H1 (cell line): ENCODE data around the gene SLC24A3. TPM values are rescaled to one million over a fixed set of nuclear protein-coding genes. Genes with fewer than 3 reads are reported as not detected.

Source experiments
- CTCF ChIA-PET: fragments of 300-600 bp; sonication (Branson Sonifier 250); formaldehyde crosslinking; loops from one replicate; lab custom pipeline; 2021; ENCODE audit not compliant: partially characterized antibody; lab: Charles Lee
- POLR2A ChIA-PET: fragments of 300-600 bp; sonication (Branson Sonifier 250); formaldehyde crosslinking; loops from one replicate; lab custom pipeline; 2021; ENCODE audit warnings: inconsistent platforms; ENCODE audit not compliant: partially characterized antibody; lab: Charles Lee
- DNase-seq, 2 experiments: peaks; one replicate each; pipeline versions ENCODE4 v3.0.0 to v3.0.0-alpha.2; 2010 to 2022; ENCODE audit warnings: low spot score in 2 of 2, low read depth in 1 of 2, mixed read lengths in 1 of 2
- FAIRE-seq: peaks from 2 replicates; lab custom pipeline; 2011; peaks lifted over from hg19 to GRCh38; lab: Jason Lieb, UNC
- H2AFZ ChIP-seq: 2 replicates; pipeline ENCODE4 v1.8.1; 2012; ENCODE audit warnings: low read length, inconsistent platforms
- H2AK5ac ChIP-seq: 2 replicates; pipeline ENCODE4 v1.6.1; 2013; ENCODE audit warnings: low read depth, low read length
- H2BK120ac ChIP-seq: replicated peaks from 2 replicates; pipeline ENCODE3; 2013; ENCODE audit warnings: low read depth, low read length, inconsistent platforms
- H2BK12ac ChIP-seq: 2 replicates; pipeline ENCODE4 v1.6.1; 2013; ENCODE audit warnings: low read depth, low read length
- H2BK15ac ChIP-seq: 2 replicates; pipeline ENCODE4 v1.6.1; 2013; ENCODE audit warnings: low read length
- H2BK20ac ChIP-seq: 2 replicates; pipeline ENCODE4 v1.6.1; 2013; ENCODE audit warnings: low read length
- H2BK5ac ChIP-seq: 2 replicates; pipeline ENCODE4 v1.6.1; 2013; ENCODE audit warnings: low read depth, low read length
- H3K14ac ChIP-seq: 2 replicates; pipeline ENCODE4 v1.6.1; 2013; ENCODE audit warnings: inconsistent platforms; ENCODE audit not compliant: insufficient read length
- H3K18ac ChIP-seq: 2 replicates; pipeline ENCODE4 v1.6.1; 2013; ENCODE audit warnings: low read length; ENCODE audit errors: extremely low read depth
- H3K23ac ChIP-seq: 2 replicates; pipeline ENCODE4 v1.6.1; 2013; ENCODE audit warnings: inconsistent platforms; ENCODE audit not compliant: insufficient read length
- H3K23me2 ChIP-seq: 2 replicates; pipeline ENCODE4 v1.6.1; 2013; ENCODE audit warnings: low read depth, low read length
- H3K27ac ChIP-seq: 2 replicates; pipeline ENCODE4 v1.6.1; 2011; ENCODE audit warnings: low read depth, low read length, inconsistent platforms
- H3K27me3 ChIP-seq, 4 experiments: replicated peaks in 1 of 4; 1 replicate in 1 of 4; 2 replicates in 3 of 4; pipeline versions ENCODE4 v1.6.1 to v1.8.1; 2011 to 2013; ENCODE audit warnings: low read length in 3 of 4, mild to moderate bottlenecking in 3 of 4, inconsistent platforms in 2 of 4, mixed read lengths in 2 of 4, moderate library complexity in 1 of 4; ENCODE audit not compliant: control insufficient read depth in 3 of 4, insufficient read depth in 3 of 4; ENCODE audit errors: extremely low read depth in 1 of 4
- H3K36me3 ChIP-seq, 4 experiments: 2 replicates each; pipeline versions ENCODE4 v1.6.1 to v1.8.1; 2011 to 2013; ENCODE audit warnings: mild to moderate bottlenecking in 4 of 4, low read length in 3 of 4, moderate library complexity in 2 of 4, control low read depth in 1 of 4, inconsistent platforms in 1 of 4; ENCODE audit not compliant: insufficient read depth in 4 of 4, control insufficient read depth in 2 of 4
- H3K4ac ChIP-seq: replicated peaks from 2 replicates; pipeline ENCODE3; 2013; ENCODE audit warnings: low read length, low read depth, mixed read lengths, inconsistent platforms; ENCODE audit not compliant: insufficient read length
- H3K4me1 ChIP-seq, 4 experiments: replicated peaks in 1 of 4; 1 replicate in 1 of 4; 2 replicates in 3 of 4; pipeline versions ENCODE4 v1.6.1 to v1.8.1; 2011 to 2013; ENCODE audit warnings: low read length in 3 of 4, inconsistent platforms in 2 of 4, mixed read lengths in 1 of 4; ENCODE audit not compliant: insufficient read depth in 4 of 4, control insufficient read depth in 3 of 4
- H3K4me2 ChIP-seq, 2 experiments: 2 replicates each; pipeline versions ENCODE4 v1.6.1 to v1.8.1; 2011 to 2013; ENCODE audit warnings: low read depth in 2 of 2, low read length in 2 of 2, control low read depth in 1 of 2, inconsistent platforms in 1 of 2, mild to moderate bottlenecking in 1 of 2; ENCODE audit not compliant: insufficient read depth in 1 of 2
- H3K4me3 ChIP-seq, 4 experiments: fragments of 200-600, 300-600 bp in 1 of 4; sonication (generic), shearing (Covaris generic), sonication (Bioruptor Twin) in 1 of 4; 2 replicates each; pipeline versions ENCODE4 v1.5.1 to v1.8.1; 2011 to 2016; ENCODE audit warnings: low read length in 4 of 4, low read depth in 3 of 4, control low read depth in 2 of 4, inconsistent platforms in 2 of 4, mild to moderate bottlenecking in 2 of 4, mixed read lengths in 1 of 4, moderate library complexity in 1 of 4; ENCODE audit not compliant: insufficient read depth in 2 of 4; ENCODE audit errors: extremely low read depth in 1 of 4
- H3K56ac ChIP-seq: replicated peaks from 2 replicates; pipeline ENCODE3; 2013; ENCODE audit warnings: low read depth, mild to moderate bottlenecking, mixed read lengths, low read length, inconsistent platforms; ENCODE audit not compliant: insufficient read length
- H3K79me1 ChIP-seq: 2 replicates; pipeline ENCODE4 v1.6.1; 2013; ENCODE audit warnings: low read depth, low read length, control low read depth
- H3K79me2 ChIP-seq, 2 experiments: 2 replicates each; pipeline versions ENCODE4 v1.6.1 to v1.8.1; 2012 to 2013; ENCODE audit warnings: low read length in 2 of 2, mild to moderate bottlenecking in 2 of 2, inconsistent platforms in 1 of 2; ENCODE audit not compliant: insufficient read depth in 2 of 2, control insufficient read depth in 1 of 2
- H3K9ac ChIP-seq, 4 experiments: replicated peaks in 1 of 4; 1 replicate in 1 of 4; 2 replicates in 3 of 4; pipeline versions ENCODE4 v1.6.1 to v1.8.1; 2011 to 2013; ENCODE audit warnings: low read depth in 3 of 4, low read length in 3 of 4, control low read depth in 2 of 4, mild to moderate bottlenecking in 2 of 4, moderate library complexity in 2 of 4, inconsistent platforms in 1 of 4; ENCODE audit errors: extremely low read depth in 1 of 4
- H3K9me3 ChIP-seq, 2 experiments: 2 replicates each; pipeline versions ENCODE4 v1.6.1 to v1.8.1; 2012 to 2013; ENCODE audit warnings: mild to moderate bottlenecking in 2 of 2, moderate library complexity in 2 of 2, control low read depth in 1 of 2, inconsistent platforms in 1 of 2, low read depth in 1 of 2, low read length in 1 of 2, mixed read lengths in 1 of 2; ENCODE audit not compliant: insufficient read depth in 2 of 2
- H4K20me1 ChIP-seq, 2 experiments: replicated peaks in 1 of 2; 2 replicates each; pipeline versions ENCODE3 to v1.8.1; 2011 to 2013; ENCODE audit warnings: inconsistent platforms in 2 of 2, low read length in 2 of 2, mild to moderate bottlenecking in 1 of 2; ENCODE audit not compliant: insufficient read depth in 2 of 2, control insufficient read depth in 1 of 2
- H4K5ac ChIP-seq: 2 replicates; pipeline ENCODE4 v1.6.1; 2013; ENCODE audit warnings: low read length, low read depth, mixed read lengths, inconsistent platforms; ENCODE audit not compliant: insufficient read length
- H4K8ac ChIP-seq: 2 replicates; pipeline ENCODE4 v1.8.0; 2013; ENCODE audit warnings: mild to moderate bottlenecking, moderate library complexity, low read length, inconsistent platforms; ENCODE audit not compliant: insufficient read depth; ENCODE audit errors: extremely low read depth
- H4K91ac ChIP-seq: replicated peaks from 2 replicates; pipeline ENCODE3; 2013; ENCODE audit warnings: low read length, mixed read lengths, inconsistent platforms; ENCODE audit not compliant: insufficient read length
- KDM1A ChIP-seq: fragments of 200-600, 300-600 bp; sonication (generic); IDR thresholded peaks from 2 replicates; pipeline ENCODE4 v1.7.1; 2016; ENCODE audit warnings: mild to moderate bottlenecking, low read length, borderline replicate concordance
- RNF2 ChIP-seq: fragments of 200-900, 300-1000 bp; sonication (generic); IDR thresholded peaks from 2 replicates; pipeline ENCODE4 v1.7.1; 2016; ENCODE audit warnings: borderline replicate concordance, low read depth, mild to moderate bottlenecking, antibody characterized with exemption, low read length; ENCODE audit not compliant: poor library complexity, severe bottlenecking; ENCODE audit errors: missing control alignments
- WGBS, 2 experiments: shearing (Covaris generic) in 1 of 2; methylation state at CpG; one replicate each; pipeline versions ENCODE4 v1.1.6 to v1.1.7; 2013 to 2015; ENCODE audit warnings: low lambda C conversion rate in 2 of 2, mixed read lengths in 2 of 2, inconsistent platforms in 1 of 2, low coverage in 1 of 2, missing lambda C conversion rate in 1 of 2; ENCODE audit not compliant: insufficient replicate concordance in 2 of 2, insufficient coverage in 1 of 2, insufficient read length in 1 of 2; ENCODE audit errors: extremely low coverage in 1 of 2, missing lambda C conversion rate in 1 of 2; 5-methylcytosine and 5-hydroxymethylcytosine counted together
- polyA plus RNA-seq, 7 experiments: library from polyadenylated mRNA; depleted of rRNA in 3 of 7; stranded (reverse) in 5 of 7; unstranded in 2 of 7; fragments of >200 nt in 5 of 7; fragments of 200-250 nt in 2 of 7; gene quantifications; 1 replicate in 5 of 7; 2 replicates in 1 of 7; 4 replicates in 1 of 7; pipeline versions ENCODE4 v1.2.1 to v1.2.3, GENCODE V29; 2011 to 2013; ENCODE audit warnings: missing spikeins in 2 of 7, mixed read lengths in 2 of 7
- total RNA-seq: library from RNA; stranded (reverse); fragmentation: NEBNext Ultra II Directional; extraction: Animal tissue kit (Norgen Biotek cat#: 25700); gene quantifications from 2 replicates; pipeline ENCODE4 v1.2.1, GENCODE V29; 2021

Gene SLC24A3
- total and polyA plus RNA-seq, 2 of the 8 experiments (the other 6 are each of a cell fraction or from before 2014, with no cell fraction given), result 4.5 to 6.3 TPM

GRCh38 chr20:19709635-19710335 is 497.3 kb downstream of the SLC24A3 start:
- 94% methylated on average over 1 of the region's 1 CpG; no CpG with 5 or more reads in 1 of the 2 experiments for WGBS, 2 experiments
- CTCF ChIA-PET, result interaction anchor here (2.3 kb wide), 1 partner anchor 17 kb away, joined by 6 read pairs; no protein-coding TSS in a partner anchor
- no peaks in the 10 kb centered on the region for H3K23me2 ChIP-seq

More at GRCh38 chr20:19709635-19710335, 497.3 kb downstream of the SLC24A3 start:
- DNase-seq (no peak), FAIRE-seq (no peak)
- Histone ChIP-seq H2AK5ac (no peak overlapping the region), H3K18ac (no peak overlapping the region), H2BK15ac (no peak overlapping the region), H4K20me1 (peaks cover 0 to 5% of the 10 kb centered on the region in 2 experiments), H3K27ac (no peak overlapping the region), H3K4me3 (no peak overlapping the region), H3K56ac (no peak overlapping the region), H3K9ac (no peak overlapping the region), H3K4ac (no peak overlapping the region), H3K14ac (no peak overlapping the region), H2BK20ac (no peak overlapping the region), H4K91ac (no peak overlapping the region), H3K36me3 (no peaks in the 10 kb centered on the region; a peak in 1 of 8 replicates), H2BK5ac (no peak overlapping the region), H2AFZ (no peak overlapping the region), H3K4me1 (peaks cover 0 to 3% (median 0%) of the 10 kb centered on the region in 4 experiments; a peak in 2 of 7 replicates), H3K79me1 (no peaks in the 10 kb centered on the region), H3K23ac (no peak overlapping the region), H3K9me3 (no peaks in the 10 kb centered on the region), H3K79me2 (no peaks in the 10 kb centered on the region), H2BK12ac (no peak overlapping the region), H2BK120ac (no peak overlapping the region), H4K5ac (no peak overlapping the region), H3K4me2 (no peak overlapping the region), H3K27me3 (no peaks in the 10 kb centered on the region), H4K8ac (no peak overlapping the region)
- no peak for TF ChIP-seq RNF2
- peak; percentile 66; the same call in 1 of the 2 replicates for TF ChIP-seq KDM1A
- POLR2A ChIA-PET, result no interaction called here
